Jurkat, Clone E6-1 (cell line): ENCODE measurements around the gene SND1.
A peak's percentile ranks its signal among the peaks of the same experiment; 100 is the strongest.
"Not testable (repeated sequence)": the region's sequence is repeated elsewhere in the genome, so short reads cannot be mapped to it uniquely, and the experiment has no call there.

ENCODE experiments used
- DNase-seq: peaks from one replicate; pipeline ENCODE4 v3.0.0-alpha.2; 2011; ENCODE audit warnings: low read depth, low spot score
- H3K4me3 ChIP-seq: 2 replicates; pipeline ENCODE4 v1.5.1; 2011; ENCODE audit warnings: mild to moderate bottlenecking, low read length, control low read depth, moderate library complexity

The SND1 gene

DNA sequence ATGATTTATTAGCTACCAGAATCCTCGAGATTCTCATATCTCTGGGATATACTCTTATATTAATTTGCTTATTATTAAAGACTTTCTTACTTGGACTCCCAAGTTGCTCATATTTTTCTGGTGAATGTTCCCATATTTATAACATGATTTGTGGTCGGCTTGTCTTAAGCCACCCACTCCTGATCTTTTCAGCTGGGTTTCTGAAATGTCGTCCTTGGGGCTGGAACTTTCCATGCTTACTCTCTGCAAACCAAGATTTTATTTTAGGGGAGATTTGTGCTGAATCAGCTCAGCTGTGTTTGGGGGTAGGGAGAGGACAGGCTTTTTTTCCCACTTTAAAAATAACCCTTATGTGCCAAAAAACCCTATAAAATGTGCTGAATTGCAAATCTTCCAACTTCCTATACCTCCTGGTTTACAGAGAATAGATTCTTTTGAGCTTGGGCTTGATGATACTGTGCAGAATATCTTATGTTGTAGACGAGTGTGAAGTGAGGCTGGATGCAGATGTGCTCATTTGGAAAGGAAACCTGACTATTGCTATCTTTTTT lies 162.1 kb downstream of the SND1 start:
- H3K4me3 ChIP-seq: no peak overlapping the region

GRCh38 chr7:127815631-127816145 lies 163.7 kb downstream of the SND1 start:
- no peak overlapping the region for H3K4me3 ChIP-seq
- DNase-seq: no peak

More for the DNA sequence above, 162.1 kb downstream of the SND1 start:
- no peak for DNase-seq

- DNase-seq: no peak
- no peak overlapping the region for H3K4me3 ChIP-seq
These were observed 164.6 kb downstream of the SND1 start for GRCh38 chr7:127816354-127817190.

- no peak overlapping the region for H3K4me3 ChIP-seq
- DNase-seq: no peak
These were observed 165.5 kb downstream of the SND1 start for GRCh38 chr7:127817466-127817865.

- DNase-seq: no peak
- no peak overlapping the region for H3K4me3 ChIP-seq
These were observed 166.3 kb downstream of the SND1 start for GRCh38 chr7:127818306-127818705.

GRCh38 chr7:127819975-127820731 lies 168.2 kb downstream of the SND1 start:
- peak; percentile 30 for DNase-seq
- H3K4me3 ChIP-seq: no peak overlapping the region

GRCh38 chr7:127820732-127821085 lies 168.7 kb downstream of the SND1 start:
- DNase-seq: no peak
- no peak overlapping the region for H3K4me3 ChIP-seq

GRCh38 chr7:127821146-127821545 lies 169.2 kb downstream of the SND1 start:
- no peak for DNase-seq

GRCh38 chr7:127822822-127823508 lies 171.0 kb downstream of the SND1 start:
- no peak for DNase-seq
- no peak overlapping the region for H3K4me3 ChIP-seq

More at GRCh38 chr7:127821146-127821545, 169.2 kb downstream of the SND1 start:
- H3K4me3 ChIP-seq: no peak overlapping the region

DNA sequence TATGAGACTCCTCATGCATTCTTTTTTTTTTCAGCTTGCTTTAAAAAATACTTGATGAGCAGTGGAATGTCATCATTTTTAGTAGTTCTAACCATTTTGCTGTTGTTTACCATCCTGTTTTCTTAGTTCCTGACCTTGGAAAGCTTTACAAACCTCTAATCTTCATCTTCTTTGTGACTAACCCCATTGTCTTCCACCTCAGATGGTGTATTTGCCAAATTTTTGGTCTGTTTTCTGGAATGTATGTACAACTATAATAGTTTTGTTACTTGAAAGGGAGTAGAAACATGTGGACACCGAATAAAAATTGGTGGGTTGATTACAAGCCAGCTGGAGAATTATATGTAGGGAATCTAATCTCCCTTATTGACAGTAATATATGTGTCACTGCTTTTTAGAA lies 172.7 kb downstream of the SND1 start:
- no peak overlapping the region for H3K4me3 ChIP-seq
- DNase-seq: no peak

DNA sequence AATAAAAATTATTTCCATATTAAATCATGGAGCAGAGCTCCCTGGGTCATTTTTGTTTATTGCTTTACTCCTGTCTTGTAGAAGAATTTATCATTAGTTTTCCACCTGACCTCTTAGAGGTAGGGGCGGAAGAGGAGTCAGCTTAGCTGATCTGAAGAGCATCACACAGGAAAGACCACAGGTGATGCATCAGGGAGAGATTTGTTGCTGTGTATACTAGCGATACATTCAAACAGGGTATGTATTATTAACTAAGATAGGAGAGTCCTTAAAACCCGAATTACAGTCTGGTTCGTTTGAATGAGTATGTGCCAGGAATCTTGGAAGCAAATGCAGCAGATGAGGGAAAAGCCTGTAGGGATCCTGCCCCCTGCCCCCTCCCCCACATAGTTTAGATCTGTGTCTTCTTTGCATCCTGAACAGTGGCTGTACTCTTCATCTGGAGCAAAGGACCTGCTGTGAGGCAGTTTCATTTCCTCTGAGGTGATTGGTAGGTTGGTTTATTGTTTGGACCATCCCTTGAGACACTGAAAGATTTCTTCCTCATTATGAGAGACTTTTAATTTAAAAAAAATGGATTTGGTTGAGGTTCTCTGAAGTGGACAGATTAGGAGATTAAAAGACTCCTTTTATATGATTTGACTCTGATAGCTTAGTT lies 177.0 kb downstream of the SND1 start:
- no peak for DNase-seq
- H3K4me3 ChIP-seq: no peak overlapping the region

- no peak overlapping the region for H3K4me3 ChIP-seq
- no peak for DNase-seq
These were observed 179.6 kb downstream of the SND1 start for GRCh38 chr7:127831318-127832219.

DNA sequence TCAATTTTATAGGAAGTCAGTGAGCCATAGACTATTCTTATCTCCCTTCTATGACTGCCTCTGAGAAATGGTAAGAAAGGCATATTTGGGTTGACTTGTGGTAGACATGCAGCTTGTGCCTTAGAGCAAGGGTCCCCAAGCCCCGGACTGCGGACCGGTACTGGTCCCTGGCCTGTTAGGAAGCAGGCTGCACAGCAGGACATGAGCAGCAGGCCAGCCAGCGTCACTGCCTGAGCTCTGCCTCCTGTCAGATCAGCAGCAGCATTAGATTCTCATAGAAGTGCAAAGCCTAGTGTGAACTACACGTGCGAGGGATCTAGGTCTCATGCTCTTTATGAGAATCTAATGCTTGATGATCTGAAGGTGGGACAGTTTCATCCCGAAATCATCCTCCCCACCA lies 180.6 kb downstream of the SND1 start:
- no peak overlapping the region for H3K4me3 ChIP-seq
- no peak for DNase-seq

DNA sequence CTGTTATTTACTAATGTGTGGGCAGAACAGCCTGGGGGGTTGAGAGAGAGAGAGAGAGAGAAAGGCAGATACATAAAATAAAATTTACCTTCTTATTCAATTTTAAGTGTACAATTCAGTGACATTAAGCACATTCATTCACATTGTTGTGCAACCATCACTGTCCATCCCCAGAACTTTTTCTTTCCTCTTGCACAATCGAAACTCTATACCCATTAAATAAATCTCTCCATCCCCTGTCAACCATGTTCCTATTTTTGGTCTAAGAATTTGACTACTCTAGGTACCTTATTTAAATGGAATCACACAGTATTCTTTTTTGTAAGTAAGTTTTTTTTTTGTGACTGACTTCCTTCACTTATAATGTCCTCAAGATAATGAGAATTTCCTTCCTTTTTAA lies 181.6 kb downstream of the SND1 start:
- H3K4me3 ChIP-seq: no peak overlapping the region
- no peak for DNase-seq

- no peak for DNase-seq
- H3K4me3 ChIP-seq: no peak overlapping the region
These were observed 183.7 kb downstream of the SND1 start for GRCh38 chr7:127835679-127836078.

DNA sequence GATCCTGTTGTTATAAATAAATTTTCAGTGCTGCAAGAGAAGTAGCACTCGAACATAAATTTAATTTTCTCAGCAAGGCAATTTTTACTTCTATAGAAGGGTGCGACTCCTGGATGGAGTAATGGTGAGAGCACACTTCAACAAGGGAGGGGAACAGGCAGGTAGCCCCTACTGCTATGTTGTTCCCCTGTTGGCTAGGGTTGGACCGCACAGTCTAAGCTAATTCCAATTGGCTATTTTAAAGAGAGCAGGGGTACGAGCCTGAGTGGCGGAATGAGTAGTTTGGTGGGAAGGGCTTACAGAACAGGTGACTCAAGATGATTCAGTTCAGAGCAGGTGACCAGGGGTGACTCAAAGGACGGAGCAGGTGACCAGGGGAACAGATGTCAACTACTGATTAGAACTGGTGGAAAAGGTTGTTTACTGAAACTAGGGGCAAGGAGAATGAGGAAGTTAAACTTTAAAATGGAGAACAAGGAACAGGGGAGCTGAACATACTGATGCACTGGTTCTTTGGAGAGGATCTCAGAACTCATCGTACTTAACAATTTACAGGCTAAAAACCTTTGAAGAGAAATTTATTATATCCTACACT lies 185.9 kb downstream of the SND1 start:
- H3K4me3 ChIP-seq, DNase-seq: not testable (repeated sequence)

DNA sequence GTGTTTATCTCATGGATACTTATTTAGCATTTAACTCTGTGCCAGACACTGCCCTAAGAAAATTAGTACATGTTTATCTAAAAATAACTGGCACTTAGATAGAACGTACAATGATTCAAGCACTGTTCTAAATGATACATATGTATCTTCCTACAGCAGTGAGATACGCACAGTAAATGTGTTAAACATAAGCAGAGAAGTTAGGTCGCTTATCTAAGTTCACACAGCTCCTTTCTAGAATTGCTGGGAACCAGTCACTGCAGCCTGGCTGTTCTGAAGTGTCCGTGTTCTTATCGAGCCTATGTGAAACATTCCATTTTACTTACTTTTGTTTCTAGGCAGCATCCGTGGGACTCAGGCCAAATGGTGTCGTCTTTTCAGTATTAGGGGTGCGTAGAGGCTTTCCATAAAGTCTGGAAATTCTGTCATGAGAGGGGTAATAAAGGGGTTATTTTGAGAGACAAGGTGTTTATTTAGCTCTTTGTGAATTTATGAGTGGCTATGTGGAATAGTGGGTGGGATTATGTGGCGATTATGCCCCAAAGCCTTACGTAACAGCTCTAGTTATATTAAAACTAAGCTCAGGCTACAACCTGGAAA lies 186.9 kb downstream of the SND1 start:
- DNase-seq: no peak
- H3K4me3 ChIP-seq: no peak overlapping the region
